IMR-90 (cell line): ENCODE measurements around the gene DNAH17. TPM values are rescaled to one million over a fixed set of nuclear protein-coding genes. Genes with fewer than 3 reads are reported as not detected.

ENCODE experiments used
- ATAC-seq: fragments of 200-7000 bp; cut with Tn5 transposase; 2 replicates; pipeline ENCODE4 v1.9.1; 2020; ENCODE audit warnings: low read depth, mild to moderate bottlenecking, moderate library complexity
- BruUV-seq: library from RNA; stranded (reverse); fragments of 400-500 nt; replicated peaks from 2 replicates; lab custom pipeline; 2021; lab: Mats Ljungman, UMichigan
- CTCF ChIA-PET: fragments of 300-600 bp; formaldehyde crosslinking; extraction: SDS; loops from one replicate; lab custom pipeline; 2021; ENCODE audit warnings: antibody characterized with exemption; lab: Yijun Ruan, JAX
- POLR2A ChIA-PET: fragments of 300-600 bp; sonication (Branson Sonifier 250); formaldehyde crosslinking; loops from one replicate; lab custom pipeline; 2022; ENCODE audit warnings: antibody characterized with exemption; ENCODE audit not compliant: unreplicated experiment; lab: Charles Lee
- DNase-seq: peaks from one replicate; pipeline ENCODE4 v3.0.0; 2013
- H2AFZ ChIP-seq: replicated peaks from 2 replicates; pipeline ENCODE3; 2013; ENCODE audit warnings: low read length, mild to moderate bottlenecking; ENCODE audit not compliant: poor library complexity
- H2AK5ac ChIP-seq: 2 replicates; pipeline ENCODE4 v1.6.1; 2013; ENCODE audit warnings: low read depth, low read length, inconsistent platforms
- H2AK9ac ChIP-seq: replicated peaks from 2 replicates; pipeline ENCODE3; 2013; ENCODE audit warnings: mild to moderate bottlenecking, low read depth, low read length, moderate library complexity; ENCODE audit not compliant: poor library complexity
- H2BK120ac ChIP-seq: 2 replicates; pipeline ENCODE4 v1.6.1; 2013; ENCODE audit warnings: low read depth, low read length, inconsistent platforms
- H2BK15ac ChIP-seq: 3 replicates; pipeline ENCODE4 v1.6.1; 2013; ENCODE audit warnings: low read depth, low read length, inconsistent platforms
- H2BK20ac ChIP-seq: 2 replicates; pipeline ENCODE4 v1.6.1; 2013; ENCODE audit warnings: low read depth, mild to moderate bottlenecking, inconsistent platforms, low read length, moderate library complexity
- H2BK5ac ChIP-seq: 2 replicates; pipeline ENCODE4 v1.6.1; 2013; ENCODE audit warnings: mild to moderate bottlenecking, low read depth, low read length, inconsistent platforms; ENCODE audit not compliant: poor library complexity, severe bottlenecking
- H3K14ac ChIP-seq: replicated peaks from 2 replicates; pipeline ENCODE4 v1.6.1; 2013; ENCODE audit warnings: low read depth, low read length, inconsistent platforms
- H3K18ac ChIP-seq: 2 replicates; pipeline ENCODE4 v1.6.1; 2013; ENCODE audit warnings: low read depth, low read length, control low read depth
- H3K23ac ChIP-seq: 2 replicates; pipeline ENCODE4 v1.6.1; 2013; ENCODE audit warnings: low read depth, low read length, inconsistent platforms
- H3K27ac ChIP-seq: 2 replicates; pipeline ENCODE4 v1.5.1; 2013; ENCODE audit warnings: mild to moderate bottlenecking, control low read depth, low read length; ENCODE audit not compliant: insufficient read depth
- H3K27me3 ChIP-seq: 2 replicates; pipeline ENCODE4 v1.6.1; 2013; ENCODE audit warnings: low read length; ENCODE audit not compliant: control insufficient read depth, insufficient read depth
- H3K36me3 ChIP-seq: 2 replicates; pipeline ENCODE4 v1.6.1; 2013; ENCODE audit warnings: low read length, mixed read lengths; ENCODE audit not compliant: control insufficient read depth, insufficient read depth
- H3K4ac ChIP-seq: 2 replicates; pipeline ENCODE4 v1.6.1; 2013; ENCODE audit warnings: low read depth, low read length, inconsistent platforms
- H3K4me1 ChIP-seq: 2 replicates; pipeline ENCODE4 v1.6.1; 2013; ENCODE audit warnings: low read length, mixed read lengths; ENCODE audit not compliant: control insufficient read depth, insufficient read depth
- H3K4me2 ChIP-seq: 2 replicates; pipeline ENCODE4 v1.6.1; 2013; ENCODE audit warnings: low read depth, mild to moderate bottlenecking, control low read depth, low read length, moderate library complexity
- H3K4me3 ChIP-seq: 2 replicates; pipeline ENCODE4 v1.5.1; 2013; ENCODE audit warnings: low read depth, mild to moderate bottlenecking, control low read depth, low read length, moderate library complexity; ENCODE audit not compliant: insufficient read depth
- H3K56ac ChIP-seq: 2 replicates; pipeline ENCODE4 v1.6.1; 2013; ENCODE audit warnings: low read length, inconsistent platforms; ENCODE audit not compliant: insufficient read depth; ENCODE audit errors: extremely low read depth
- H3K79me1 ChIP-seq, 2 experiments: 2 replicates each; pipeline ENCODE4 v1.6.1; 2013; ENCODE audit warnings: low read length in 2 of 2, inconsistent platforms in 1 of 2, low read depth in 1 of 2
- H3K9ac ChIP-seq: 2 replicates; pipeline ENCODE4 v1.6.1; 2013; ENCODE audit warnings: low read depth, low read length, control low read depth
- H3K9me1 ChIP-seq: 2 replicates; pipeline ENCODE4 v1.6.1; 2013; ENCODE audit warnings: low read length, inconsistent platforms; ENCODE audit not compliant: insufficient read depth
- H3K9me3 ChIP-seq: 2 replicates; pipeline ENCODE4 v1.6.1; 2013; ENCODE audit warnings: low read length; ENCODE audit not compliant: control insufficient read depth, insufficient read depth
- H4K20me1 ChIP-seq: 2 replicates; pipeline ENCODE4 v1.6.1; 2013; ENCODE audit warnings: low read length, inconsistent platforms; ENCODE audit not compliant: insufficient read depth
- H4K5ac ChIP-seq: 2 replicates; pipeline ENCODE4 v1.6.1; 2013; ENCODE audit warnings: mild to moderate bottlenecking, low read depth, low read length, control low read depth
- H4K8ac ChIP-seq, 2 experiments: 2 replicates each; pipeline ENCODE4 v1.6.1; 2013; ENCODE audit warnings: low read depth in 2 of 2, low read length in 2 of 2, control low read depth in 1 of 2, inconsistent platforms in 1 of 2
- H4K91ac ChIP-seq: 2 replicates; pipeline ENCODE4 v1.6.1; 2013; ENCODE audit warnings: low read depth, low read length, inconsistent platforms; ENCODE audit not compliant: insufficient read depth
- FOS ChIP-seq: fragments of 150-350 bp; IDR thresholded peaks from 2 replicates; pipeline ENCODE4 v1.6.1; 2016; ENCODE audit warnings: low read depth, low read length
- SMC3 ChIP-seq: fragments of 150-350 bp; IDR thresholded peaks from 2 replicates; pipeline ENCODE4 v1.6.1; 2016; ENCODE audit warnings: low read depth, mild to moderate bottlenecking, antibody characterized with exemption, low read length, moderate library complexity
- WGBS, 2 experiments: methylation state at CpG; one replicate each; pipeline versions ENCODE4 v1.1.5 to v1.1.7; 2013; ENCODE audit warnings: missing lambda C conversion rate in 2 of 2; ENCODE audit not compliant: insufficient read length in 1 of 2; ENCODE audit errors: extremely low coverage in 2 of 2; 5-methylcytosine and 5-hydroxymethylcytosine counted together
- dilution Hi-C: fragments of 300-500 bp; cut with HindIII; formaldehyde crosslinking; loops from one replicate; pipeline ENCODE4 v1.14.3; 2018; ENCODE audit warnings: low sequenced_read_pairs; ENCODE audit not compliant: unreplicated experiment
- in situ Hi-C: fragments of 300-500 bp; cut with MboI; formaldehyde crosslinking; loops from 3 replicates; pipeline ENCODE4 v1.14.3; 2019; ENCODE audit warnings: low sequenced_read_pairs, inconsistent platforms, mixed read lengths
- intact Hi-C: fragments of 100-400 bp; cut with micrococcal nuclease; formaldehyde crosslinking; loops from 2 replicates; pipeline ENCODE4 v1.10.0; 2022
- polyA plus RNA-seq, 3 experiments: library from polyadenylated mRNA; depleted of rRNA; stranded (reverse); fragments of >200 nt; gene quantifications; 2 replicates each; pipeline ENCODE4 v1.2.3, GENCODE V29; 2012; ENCODE audit warnings: low replicate concordance in 1 of 3
- total RNA-seq: library from RNA; depleted of rRNA; stranded (reverse); fragments of >200 nt; gene quantifications from 2 replicates; pipeline ENCODE4 v1.2.3, GENCODE V29; 2012
- TF ChIP-seq, protein P1 (sequence below): fragments of 150-350 bp; IDR thresholded peaks from 2 replicates; pipeline ENCODE4 v1.6.1; 2016; ENCODE audit warnings: low read depth, mild to moderate bottlenecking, low read length, moderate library complexity, borderline replicate concordance

Gene DNAH17
- total and polyA plus RNA-seq, 2 of the 4 experiments (the other 2 are of a cell fraction): not detected

DNA sequence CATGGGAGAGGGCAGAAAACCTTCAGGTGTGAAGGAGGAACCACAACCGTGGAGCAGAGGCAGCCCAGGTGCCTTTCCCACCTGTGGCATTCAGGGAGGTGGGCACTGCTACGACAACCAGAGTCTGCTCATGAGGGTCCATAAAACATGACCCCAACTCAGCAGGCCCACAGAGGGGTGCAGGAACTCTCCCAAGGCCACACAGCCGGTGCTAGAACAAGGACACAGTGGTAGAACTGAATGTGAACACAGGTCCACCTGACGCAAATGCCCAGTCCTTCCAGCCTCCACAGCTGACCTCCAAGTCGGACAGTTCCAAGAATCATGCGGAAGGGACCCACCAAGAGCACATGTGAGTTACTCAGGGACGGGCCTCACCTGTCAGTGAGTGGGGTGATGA is 76.4 kb downstream of the DNAH17 start:
- Histone ChIP-seq H3K23ac (no peak overlapping the region), H3K9me3 (no peaks in the 10 kb centered on the region; the same call in 1 of the 2 replicates), H3K56ac (no peak overlapping the region), H4K20me1 (no peaks in the 10 kb centered on the region), H2BK120ac (no peak overlapping the region), H3K18ac (no peak overlapping the region), H3K9me1 (no peaks in the 10 kb centered on the region), H2BK15ac (no peak overlapping the region), H3K27ac (no peak overlapping the region), H3K79me1 (no peaks in the 10 kb centered on the region), H3K14ac (no peak overlapping the region), H2AK5ac (no peak overlapping the region), H3K4me1 (no peaks in the 10 kb centered on the region), H2AFZ (no peak overlapping the region), H4K91ac (no peak overlapping the region), H3K36me3 (no peaks in the 10 kb centered on the region), H4K5ac (no peak overlapping the region), H2AK9ac (no peak overlapping the region), H4K8ac (no peak overlapping the region), H3K4ac (no peak overlapping the region), H2BK5ac (no peak overlapping the region), H3K4me2 (no peak overlapping the region), H3K9ac (no peak overlapping the region), H2BK20ac (no peak overlapping the region), H3K4me3 (no peak overlapping the region), H3K27me3 (peaks cover 8% of the 10 kb centered on the region; the same call in 1 of the 2 replicates)
- dilution Hi-C loops (no loop called here), in situ Hi-C loops (no loop called here), intact Hi-C loops (no loop called here)
- no TSS peak for BruUV-seq
- ChIA-PET CTCF (no interaction called here), POLR2A (no interaction called here)
- WGBS, 2 experiments: 61% methylated on average over 2 of the region's 7 CpGs; no CpG with 5 or more reads in 1 of the 2 experiments
- no peak for TF ChIP-seq FOS
- TF ChIP-seq, protein P1, sequence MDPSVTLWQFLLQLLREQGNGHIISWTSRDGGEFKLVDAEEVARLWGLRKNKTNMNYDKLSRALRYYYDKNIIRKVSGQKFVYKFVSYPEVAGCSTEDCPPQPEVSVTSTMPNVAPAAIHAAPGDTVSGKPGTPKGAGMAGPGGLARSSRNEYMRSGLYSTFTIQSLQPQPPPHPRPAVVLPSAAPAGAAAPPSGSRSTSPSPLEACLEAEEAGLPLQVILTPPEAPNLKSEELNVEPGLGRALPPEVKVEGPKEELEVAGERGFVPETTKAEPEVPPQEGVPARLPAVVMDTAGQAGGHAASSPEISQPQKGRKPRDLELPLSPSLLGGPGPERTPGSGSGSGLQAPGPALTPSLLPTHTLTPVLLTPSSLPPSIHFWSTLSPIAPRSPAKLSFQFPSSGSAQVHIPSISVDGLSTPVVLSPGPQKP: no peak
- no peak for TF ChIP-seq SMC3
- DNase-seq: no peak
- ATAC-seq: no peak
